ELF-1 (cell line): ENCODE measurements around the gene NREP.

Source experiments
- DNase-seq: peaks from one replicate; pipeline ENCODE4 v3.0.0-alpha.2; 2016; ENCODE audit warnings: low read depth, low spot score

Gene NREP

GRCh38 chr5:111756581-111757354 lies at the start of gene NREP:
Gene NREP, minus strand, starts transcription at chr5:111757194. Its CDS starts 1,422 bp downstream, at chr5:111755772.
- no peak for DNase-seq

GRCh38 chr5:111806753-111807152 lies 49.8 kb upstream of the NREP start:
- no peak for DNase-seq

- no peak for DNase-seq
Observed at GRCh38 chr5:111806156-111806555, 49.2 kb upstream of the NREP start.

- no peak for DNase-seq
Observed at GRCh38 chr5:111805071-111805470, 48.1 kb upstream of the NREP start.

GRCh38 chr5:111800351-111800750 lies 43.4 kb upstream of the NREP start:
- no peak for DNase-seq

- DNase-seq = no peak
Observed at GRCh38 chr5:111795142-111795541, 38.1 kb upstream of the NREP start.

- no peak for DNase-seq
Observed at GRCh38 chr5:111792471-111793058, 35.6 kb upstream of the NREP start.

GRCh38 chr5:111790295-111790694 lies 33.3 kb upstream of the NREP start:
- no peak for DNase-seq

- DNase-seq = no peak
Observed at GRCh38 chr5:111787006-111787405, 30.0 kb upstream of the NREP start.

- DNase-seq = no peak
Observed at GRCh38 chr5:111784491-111785181, 27.6 kb upstream of the NREP start.

GRCh38 chr5:111783537-111783936 lies 26.5 kb upstream of the NREP start:
- no peak for DNase-seq

- DNase-seq = no peak
Observed at GRCh38 chr5:111782216-111782615, 25.2 kb upstream of the NREP start.

- DNase-seq = no peak
Observed at GRCh38 chr5:111781200-111781599, 24.2 kb upstream of the NREP start.

- no peak for DNase-seq
Observed at GRCh38 chr5:111779922-111780292, 22.9 kb upstream of the NREP start.

- no peak for DNase-seq
Observed at GRCh38 chr5:111779260-111779921, 22.4 kb upstream of the NREP start.

GRCh38 chr5:111776913-111777781 lies 20.2 kb upstream of the NREP start:
- no peak for DNase-seq

- DNase-seq = no peak
Observed at GRCh38 chr5:111775224-111775623, 18.2 kb upstream of the NREP start.

- DNase-seq = peak; percentile 43
Observed at GRCh38 chr5:111774525-111774924, 17.5 kb upstream of the NREP start.

GRCh38 chr5:111772456-111773122 lies 15.6 kb upstream of the NREP start:
- DNase-seq = peak; percentile 41

- DNase-seq = no peak
Observed at GRCh38 chr5:111769541-111769940, 12.5 kb upstream of the NREP start.
